ENCODE results near the gene GPSM1.
A peak's percentile ranks its signal among the peaks of the same experiment; 100 is the strongest.
"Not testable (repeated sequence)": the region's sequence is repeated elsewhere in the genome, so short reads cannot be mapped to it uniquely, and the experiment has no call there.

GPSM1 gene

DNA sequence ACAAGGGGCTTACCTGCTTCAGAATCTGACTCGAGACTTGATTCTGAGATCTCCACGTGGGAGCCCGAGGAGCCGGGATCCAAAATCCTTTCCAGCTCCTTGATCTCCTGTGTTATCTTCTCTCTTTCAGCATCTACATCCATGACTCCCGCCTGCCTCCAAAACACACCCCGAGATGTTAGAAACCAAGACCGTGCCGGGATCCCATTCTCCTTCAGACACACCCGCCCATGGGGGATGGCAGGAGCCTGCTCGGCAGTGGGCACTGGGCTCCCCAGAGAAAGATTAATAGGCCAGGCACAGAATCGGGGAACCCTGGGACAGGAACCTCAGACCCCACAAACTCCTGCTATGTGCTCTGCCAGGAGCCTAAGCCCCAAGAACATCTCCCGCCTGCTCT lies 70.9 kb downstream of the GPSM1 start:
- Histone ChIP-seq H3K4me3 (ENCODE audit: low read length) (peak overlapping the region; percentile 99), H3K27ac (ENCODE audit: low read depth, low read length) (no peak overlapping the region; the same call in 1 of the 2 replicates), H3K4me1 (ENCODE audit: insufficient read depth, low read length) (no peaks in the 10 kb centered on the region), H3K27me3 (ENCODE audit: insufficient read depth, low read length) (no peaks in the 10 kb centered on the region), H3K9me3 (ENCODE audit: insufficient read depth, low read depth, low read length) (no peaks in the 10 kb centered on the region), H3K9ac (ENCODE audit: low read depth, low read length) (no peak overlapping the region), H3K36me3 (ENCODE audit: insufficient read depth, low read length) (peaks cover 65% of the 10 kb centered on the region)
- 94% methylated on average over 12 of the region's 12 CpGs for WGBS

GRCh38 chr9:136399176-136400037 lies 72.1 kb downstream of the GPSM1 start:
- H3K27ac ChIP-seq (ENCODE audit: low read depth, low read length) = peak overlapping the region; percentile 38
- H3K4me3 ChIP-seq (ENCODE audit: low read length) = peak overlapping the region; percentile 99
- no peaks in the 10 kb centered on the region for H3K9me3 ChIP-seq (ENCODE audit: insufficient read depth, low read depth, low read length)
- H3K4me1 ChIP-seq (ENCODE audit: insufficient read depth, low read length) = no peaks in the 10 kb centered on the region
- 3% methylated on average over 67 of the region's 67 CpGs for WGBS
- peak overlapping the region; percentile 91 for H3K9ac ChIP-seq (ENCODE audit: low read depth, low read length)
- H3K27me3 ChIP-seq (ENCODE audit: insufficient read depth, low read length) = no peaks in the 10 kb centered on the region
- H3K36me3 ChIP-seq (ENCODE audit: insufficient read depth, low read length) = peaks cover 65% of the 10 kb centered on the region

GRCh38 chr9:136400038-136400834 lies 72.9 kb downstream of the GPSM1 start, which contains the start of gene SNAPC4:
Gene SNAPC4, minus strand, starts transcription at chr9:136400170. Its CDS starts 1,742 bp downstream, at chr9:136398428.
- H3K36me3 ChIP-seq (ENCODE audit: insufficient read depth, low read length) = peaks cover 65% of the 10 kb centered on the region
- H3K4me3 ChIP-seq (ENCODE audit: low read length) = peak within 1 kb of the TSS; percentile 99
- H3K4me1 ChIP-seq (ENCODE audit: insufficient read depth, low read length) = no peaks in the 10 kb centered on the region
- no peaks in the 10 kb centered on the region for H3K9me3 ChIP-seq (ENCODE audit: insufficient read depth, low read depth, low read length)
- 16% methylated on average over 71 of the region's 71 CpGs for WGBS
- peak within 1 kb of the TSS; percentile 91 for H3K9ac ChIP-seq (ENCODE audit: low read depth, low read length)
- H3K27ac ChIP-seq (ENCODE audit: low read depth, low read length) = peak within 1 kb of the TSS; percentile 63
- H3K27me3 ChIP-seq (ENCODE audit: insufficient read depth, low read length) = no peaks in the 10 kb centered on the region

- no peak overlapping the region; the same call in 1 of the 2 replicates for H3K27ac ChIP-seq (ENCODE audit: low read depth, low read length)
- no peak overlapping the region for H3K9ac ChIP-seq (ENCODE audit: low read depth, low read length)
- no peaks in the 10 kb centered on the region for H3K27me3 ChIP-seq (ENCODE audit: insufficient read depth, low read length)
- H3K36me3 ChIP-seq (ENCODE audit: insufficient read depth, low read length) = peaks cover 64% of the 10 kb centered on the region
- H3K4me3 ChIP-seq (ENCODE audit: low read length) = no peak overlapping the region
- WGBS = 96% methylated on average over 18 of the region's 18 CpGs
- H3K4me1 ChIP-seq (ENCODE audit: insufficient read depth, low read length) = no peaks in the 10 kb centered on the region
- H3K9me3 ChIP-seq (ENCODE audit: insufficient read depth, low read depth, low read length) = no peaks in the 10 kb centered on the region
Measured at GRCh38 chr9:136401173-136401922, 74.0 kb downstream of the GPSM1 start.

DNA sequence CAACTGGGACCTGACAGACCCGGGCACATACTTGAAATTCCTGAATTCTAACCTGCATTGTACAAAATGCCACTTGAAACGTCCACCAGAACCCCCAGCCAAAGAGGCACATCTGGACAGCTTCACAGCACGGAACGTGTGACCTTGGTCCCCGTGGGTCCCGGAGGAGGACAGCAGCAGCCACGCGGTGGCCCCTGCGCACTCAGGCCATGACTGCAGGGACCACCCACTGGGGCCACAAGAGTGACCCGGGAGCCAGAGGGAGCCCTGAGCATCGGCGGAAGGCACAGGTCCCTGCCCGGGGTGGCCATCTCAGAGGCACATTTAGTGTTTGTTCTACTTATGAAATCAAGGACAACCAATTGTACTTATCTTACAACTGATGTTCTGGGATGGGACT lies 74.7 kb downstream of the GPSM1 start:
- Histone ChIP-seq H3K27me3 (ENCODE audit: insufficient read depth, low read length) (no peaks in the 10 kb centered on the region), H3K4me3 (ENCODE audit: low read length) (no peak overlapping the region), H3K36me3 (ENCODE audit: insufficient read depth, low read length) (peaks cover 63% of the 10 kb centered on the region), H3K27ac (ENCODE audit: low read depth, low read length) (no peak overlapping the region), H3K4me1 (ENCODE audit: insufficient read depth, low read length) (no peaks in the 10 kb centered on the region), H3K9me3 (ENCODE audit: insufficient read depth, low read depth, low read length) (no peaks in the 10 kb centered on the region), H3K9ac (ENCODE audit: low read depth, low read length) (no peak overlapping the region)
- WGBS = 93% methylated on average over 13 of the region's 13 CpGs

- 95% methylated on average over 5 of the region's 5 CpGs for WGBS
- Histone ChIP-seq H3K36me3 (ENCODE audit: insufficient read depth, low read length) (peaks cover 63% of the 10 kb centered on the region), H3K27ac (ENCODE audit: low read depth, low read length) (no peak overlapping the region), H3K4me1 (ENCODE audit: insufficient read depth, low read length) (no peaks in the 10 kb centered on the region), H3K9me3 (ENCODE audit: insufficient read depth, low read depth, low read length) (no peaks in the 10 kb centered on the region), H3K4me3 (ENCODE audit: low read length) (no peak overlapping the region), H3K9ac (ENCODE audit: low read depth, low read length) (no peak overlapping the region), H3K27me3 (ENCODE audit: insufficient read depth, low read length) (no peaks in the 10 kb centered on the region)
Measured at GRCh38 chr9:136403538-136403914, 76.2 kb downstream of the GPSM1 start.

DNA sequence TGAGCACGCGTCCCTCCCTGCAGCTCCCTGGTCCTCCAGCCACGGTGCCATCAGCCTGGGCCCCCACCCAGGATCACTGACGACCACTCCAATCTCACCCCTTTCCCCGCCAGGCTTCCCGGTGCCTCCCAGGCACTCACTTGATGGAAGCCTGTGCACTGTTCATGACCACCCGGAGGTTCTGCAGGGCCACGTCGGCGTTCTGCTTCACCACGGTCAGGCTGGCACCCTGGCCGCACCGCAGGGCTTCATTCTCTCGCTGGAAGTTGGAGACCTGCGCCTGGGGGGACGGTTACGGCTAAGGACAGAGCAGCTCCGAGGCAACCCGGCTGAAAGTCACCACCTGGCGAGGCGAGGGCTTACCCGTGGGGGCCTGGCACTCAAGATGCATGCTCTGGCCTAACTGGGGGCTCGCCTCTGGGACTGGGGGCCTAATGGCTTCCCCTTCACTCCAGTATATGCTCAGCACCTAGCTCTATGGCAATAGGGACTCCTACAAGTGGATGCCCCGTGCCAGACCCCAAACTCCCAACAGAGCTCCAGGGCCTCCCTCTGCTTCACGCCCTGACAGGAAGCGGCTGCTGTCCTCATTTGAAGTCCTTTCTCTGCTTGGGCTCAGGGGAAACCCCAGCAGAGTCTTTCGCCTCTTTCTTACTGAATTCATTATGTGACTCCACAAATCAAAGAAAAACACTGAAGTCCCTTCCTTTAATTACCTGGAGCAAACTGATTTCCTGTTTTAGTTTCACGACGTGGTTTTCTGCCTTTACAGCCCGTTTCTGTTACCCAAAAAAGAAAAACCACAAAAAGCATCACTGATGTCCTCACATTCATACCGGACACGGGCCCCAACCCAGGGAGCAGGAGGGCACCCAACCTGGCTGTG lies 76.8 kb downstream of the GPSM1 start:
- Histone ChIP-seq H3K27me3 (ENCODE audit: insufficient read depth, low read length) (no peaks in the 10 kb centered on the region), H3K4me3 (ENCODE audit: low read length) (no peak overlapping the region), H3K36me3 (ENCODE audit: insufficient read depth, low read length) (peaks cover 67% of the 10 kb centered on the region), H3K9me3 (ENCODE audit: insufficient read depth, low read depth, low read length) (no peaks in the 10 kb centered on the region), H3K4me1 (ENCODE audit: insufficient read depth, low read length) (no peaks in the 10 kb centered on the region), H3K27ac (ENCODE audit: low read depth, low read length) (no peak overlapping the region), H3K9ac (ENCODE audit: low read depth, low read length) (no peak overlapping the region)
- WGBS = 96% methylated on average over 32 of the region's 32 CpGs

GRCh38 chr9:136404801-136405136 lies 77.4 kb downstream of the GPSM1 start:
- 95% methylated on average over 14 of the region's 14 CpGs for WGBS
- Histone ChIP-seq H3K4me1 (ENCODE audit: insufficient read depth, low read length) (no peaks in the 10 kb centered on the region), H3K27ac (ENCODE audit: low read depth, low read length) (no peak overlapping the region), H3K9me3 (ENCODE audit: insufficient read depth, low read depth, low read length) (no peaks in the 10 kb centered on the region), H3K4me3 (ENCODE audit: low read length) (no peak overlapping the region), H3K36me3 (ENCODE audit: insufficient read depth, low read length) (peaks cover 67% of the 10 kb centered on the region), H3K9ac (ENCODE audit: low read depth, low read length) (no peak overlapping the region), H3K27me3 (ENCODE audit: insufficient read depth, low read length) (no peaks in the 10 kb centered on the region)

DNA sequence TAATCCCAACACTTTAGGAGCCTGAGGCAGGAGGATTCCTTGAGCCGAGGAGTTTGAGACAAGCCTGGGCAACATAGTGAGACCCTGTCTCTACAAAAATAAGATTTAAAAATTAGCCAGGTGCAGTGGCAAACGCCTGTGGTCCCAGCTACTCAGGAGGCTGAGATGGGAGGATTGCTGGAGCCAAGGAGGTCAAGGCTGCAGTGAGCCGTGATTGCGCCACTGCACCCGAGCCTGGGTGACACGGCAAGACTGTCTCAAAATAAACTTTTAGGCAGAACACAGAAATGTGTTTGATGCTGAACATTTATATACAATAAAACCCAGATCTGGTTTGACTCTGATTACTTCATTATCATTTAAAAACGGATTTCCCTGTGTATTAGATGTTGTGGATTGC lies 78.1 kb downstream of the GPSM1 start:
- H3K9ac ChIP-seq (ENCODE audit: low read depth, low read length) = no peak overlapping the region
- H3K4me3 ChIP-seq (ENCODE audit: low read length) = no peak overlapping the region
- no peaks in the 10 kb centered on the region for H3K4me1 ChIP-seq (ENCODE audit: insufficient read depth, low read length)
- peaks cover 67% of the 10 kb centered on the region for H3K36me3 ChIP-seq (ENCODE audit: insufficient read depth, low read length)
- no peaks in the 10 kb centered on the region for H3K9me3 ChIP-seq (ENCODE audit: insufficient read depth, low read depth, low read length)
- H3K27ac ChIP-seq (ENCODE audit: low read depth, low read length) = no peak overlapping the region
- WGBS = 96% methylated on average over 6 of the region's 7 CpGs
- H3K27me3 ChIP-seq (ENCODE audit: insufficient read depth, low read length) = no peaks in the 10 kb centered on the region

DNA sequence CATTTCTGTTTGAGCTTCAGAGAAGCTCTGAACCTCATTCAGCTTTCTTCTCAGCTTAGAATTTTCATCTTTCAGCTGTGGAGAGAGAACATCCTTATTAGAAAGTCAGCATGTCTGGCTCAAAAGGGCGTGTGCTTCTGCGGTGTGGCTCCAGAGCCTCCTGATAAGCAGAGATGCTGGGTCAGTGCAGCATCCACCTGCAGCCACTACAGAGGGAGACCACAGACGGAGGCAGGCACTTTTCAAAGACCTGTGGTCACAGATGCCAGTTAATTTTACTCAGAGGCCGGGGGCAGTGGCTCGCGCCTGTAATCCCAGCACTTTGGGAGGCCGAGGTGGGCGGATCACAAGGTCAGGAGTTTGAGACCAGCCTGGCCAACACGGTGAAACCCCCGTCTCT lies 78.6 kb downstream of the GPSM1 start:
- not testable (repeated sequence) for H3K9ac ChIP-seq (ENCODE audit: low read depth, low read length); H3K27ac ChIP-seq (ENCODE audit: low read depth, low read length); H3K9me3 ChIP-seq (ENCODE audit: insufficient read depth, low read depth, low read length); H3K27me3 ChIP-seq (ENCODE audit: insufficient read depth, low read length); H3K4me3 ChIP-seq (ENCODE audit: low read length); H3K4me1 ChIP-seq (ENCODE audit: insufficient read depth, low read length)
- H3K36me3 ChIP-seq (ENCODE audit: insufficient read depth, low read length) = peaks cover 67% of the 10 kb centered on the region
- WGBS = 96% methylated on average over 10 of the region's 10 CpGs

Measured in HUES64 (cell line).